Esophagus muscularis mucosa (tissue), 4 donors: ENCODE results near the gene KYNU. TPM values are rescaled to one million over a fixed set of nuclear protein-coding genes. Genes with fewer than 3 reads are reported as not detected.

ENCODE experiments used
- DNase-seq: peaks from one replicate; pipeline ENCODE4 v3.0.0-alpha.2; 2017; ENCODE audit errors: extremely low spot score
- H3K27ac ChIP-seq, 4 donors: fragments of 200-600 bp; sonication (generic); replicated peaks in 1 of 4; 1 replicate in 3 of 4; 2 replicates in 1 of 4; pipeline ENCODE4 v1.5.1; 2016 to 2019; ENCODE audit warnings: mild to moderate bottlenecking in 1 of 4
- H3K27me3 ChIP-seq, 4 donors: fragments of 200-600 bp; sonication (generic); one replicate each; pipeline versions ENCODE4 v1.5.1 to v1.6.0; 2016 to 2019
- H3K36me3 ChIP-seq, 4 donors: fragments of 200-600 bp; sonication (generic); one replicate each; pipeline ENCODE4 v1.5.1; 2016 to 2019
- H3K4me1 ChIP-seq, 4 donors: fragments of 200-600 bp; sonication (generic); one replicate each; pipeline ENCODE4 v1.5.1; 2016 to 2019
- H3K4me3 ChIP-seq, 4 donors: fragments of 200-600 bp; sonication (generic); 1 replicate in 2 of 4; 2 replicates in 2 of 4; pipeline ENCODE4 v1.5.1; 2016 to 2019; ENCODE audit warnings: mild to moderate bottlenecking in 4 of 4, moderate library complexity in 1 of 4
- H3K9me3 ChIP-seq, 4 donors: fragments of 200-600 bp; sonication (generic); 1 replicate in 3 of 4; 2 replicates in 1 of 4; pipeline ENCODE4 v1.5.1; 2016 to 2019
- EP300 ChIP-seq: sonication (generic); formaldehyde crosslinking; IDR thresholded peaks from one replicate; pipeline ENCODE4 v1.6.1; 2017; ENCODE audit warnings: antibody characterized with exemption
- POLR2A ChIP-seq: fragments of 450-650 bp; IDR thresholded peaks from one replicate; pipeline ENCODE4 v1.6.1; 2017; ENCODE audit warnings: antibody characterized with exemption, moderate library complexity, mild to moderate bottlenecking, low read depth
- POLR2AphosphoS5 ChIP-seq, 2 donors: sonication (generic); formaldehyde crosslinking; IDR thresholded peaks; one replicate each; pipeline ENCODE4 v1.6.1; 2017; ENCODE audit warnings: antibody characterized with exemption in 2 of 2
- WGBS: methylation state at CpG from one replicate; pipeline ENCODE4 v1.1.5; 2018; 5-methylcytosine and 5-hydroxymethylcytosine counted together
- intact Hi-C: fragments of 100-400 bp; cut with DNase I; formaldehyde crosslinking; loops from one replicate; pipeline ENCODE4 v1.15.1; 2023
- total RNA-seq, 4 donors: library from RNA; depleted of rRNA; stranded (reverse); fragments of >200 nt; gene quantifications; one replicate each; pipeline versions ENCODE4 v1.1.0 to v1.2.1, GENCODE V29; 2016
- TF ChIP-seq, protein P1 (sequence below), 3 experiments: fragments of 200-600 bp in 2 of 3; fragments of 450-650 bp in 1 of 3; sonication (generic) in 2 of 3; IDR thresholded peaks; one replicate each; pipeline ENCODE4 v1.5.1; 2017 to 2019; ENCODE audit warnings: antibody characterized with exemption in 3 of 3, mild to moderate bottlenecking in 2 of 3, moderate library complexity in 1 of 3

The KYNU gene
- total RNA-seq, 4 donors from 2014 or later = 1.2 to 9.4 (median 3.9) TPM

DNA sequence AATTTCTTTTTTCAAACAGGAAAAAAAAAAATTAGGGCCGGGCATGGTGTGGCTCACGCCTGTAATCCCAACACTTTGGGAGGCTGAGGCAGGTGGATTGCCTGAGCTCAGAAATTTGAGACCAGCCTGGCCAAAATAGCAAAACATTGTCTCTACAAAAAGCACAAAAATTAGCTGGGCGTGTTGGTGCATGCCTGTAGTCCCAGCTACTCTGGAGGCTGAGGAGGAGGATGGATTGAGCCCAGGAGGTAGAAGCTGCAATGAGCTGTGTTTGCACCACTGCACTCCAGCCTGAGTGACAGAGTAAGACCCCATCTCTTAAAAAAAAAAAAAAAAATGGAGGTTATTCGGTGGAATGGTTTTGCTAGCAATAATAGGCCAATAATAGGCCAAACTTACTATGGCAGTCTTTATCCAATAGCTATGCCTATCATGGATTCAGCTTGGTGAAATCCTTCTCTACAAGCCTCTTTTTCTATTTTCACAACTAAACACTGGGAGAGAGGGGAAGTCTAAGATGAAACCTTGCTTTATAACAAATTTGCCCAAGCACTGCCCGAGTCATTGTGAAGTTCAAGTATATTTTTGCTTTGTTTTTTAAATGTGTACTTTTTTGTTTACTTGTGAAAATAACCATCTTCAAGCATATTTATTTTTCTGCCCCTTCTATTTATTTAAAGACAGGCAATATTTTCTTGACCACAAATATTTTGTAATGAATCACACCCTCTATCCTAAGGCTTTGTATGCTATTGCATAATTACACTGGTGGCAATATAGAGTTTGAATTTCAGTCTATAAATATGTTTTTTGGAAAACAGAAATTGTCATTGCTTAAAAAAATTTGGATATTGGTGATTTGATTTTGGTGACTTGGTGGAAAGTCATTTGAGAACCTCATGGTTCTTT lies 20.0 kb upstream of the KYNU start:
- Histone ChIP-seq H3K27me3 (no peaks in the 10 kb centered on the region), H3K27ac (no peak overlapping the region), H3K4me3 (no peak overlapping the region), H3K9me3 (no peaks in the 10 kb centered on the region), H3K36me3 (no peaks in the 10 kb centered on the region), H3K4me1 (no peaks in the 10 kb centered on the region)
- no peak for DNase-seq
- no peak for TF ChIP-seq POLR2A
- TF ChIP-seq, protein P1, sequence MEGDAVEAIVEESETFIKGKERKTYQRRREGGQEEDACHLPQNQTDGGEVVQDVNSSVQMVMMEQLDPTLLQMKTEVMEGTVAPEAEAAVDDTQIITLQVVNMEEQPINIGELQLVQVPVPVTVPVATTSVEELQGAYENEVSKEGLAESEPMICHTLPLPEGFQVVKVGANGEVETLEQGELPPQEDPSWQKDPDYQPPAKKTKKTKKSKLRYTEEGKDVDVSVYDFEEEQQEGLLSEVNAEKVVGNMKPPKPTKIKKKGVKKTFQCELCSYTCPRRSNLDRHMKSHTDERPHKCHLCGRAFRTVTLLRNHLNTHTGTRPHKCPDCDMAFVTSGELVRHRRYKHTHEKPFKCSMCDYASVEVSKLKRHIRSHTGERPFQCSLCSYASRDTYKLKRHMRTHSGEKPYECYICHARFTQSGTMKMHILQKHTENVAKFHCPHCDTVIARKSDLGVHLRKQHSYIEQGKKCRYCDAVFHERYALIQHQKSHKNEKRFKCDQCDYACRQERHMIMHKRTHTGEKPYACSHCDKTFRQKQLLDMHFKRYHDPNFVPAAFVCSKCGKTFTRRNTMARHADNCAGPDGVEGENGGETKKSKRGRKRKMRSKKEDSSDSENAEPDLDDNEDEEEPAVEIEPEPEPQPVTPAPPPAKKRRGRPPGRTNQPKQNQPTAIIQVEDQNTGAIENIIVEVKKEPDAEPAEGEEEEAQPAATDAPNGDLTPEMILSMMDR (IDR thresholded peaks at IDR 0.05) = no peak
- no peak for TF ChIP-seq EP300
- no peak for TF ChIP-seq POLR2AphosphoS5 (IDR thresholded peaks at IDR 0.05)
- WGBS = 82% methylated on average over 5 of the region's 5 CpGs
- intact Hi-C loops = no loop called here

DNA sequence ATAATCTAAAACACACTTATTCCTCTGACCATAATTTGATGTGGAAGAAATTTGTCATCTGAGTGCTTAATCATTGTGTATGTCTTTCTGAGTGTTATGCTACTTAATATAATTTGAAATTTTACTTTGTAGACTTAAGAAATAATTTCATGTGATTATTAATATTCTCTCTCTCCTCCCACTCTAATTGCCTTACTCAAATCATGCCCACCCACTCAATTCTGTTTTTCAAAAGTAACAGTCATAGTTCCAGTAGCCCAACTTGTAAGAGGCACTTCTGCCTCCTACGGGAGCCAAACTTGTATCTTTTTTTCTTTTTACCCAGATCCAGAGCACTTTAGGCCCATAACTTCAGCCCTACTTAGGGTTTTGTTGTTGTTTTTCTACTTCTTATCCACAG lies 18.5 kb upstream of the KYNU start:
- intact Hi-C loops = no loop called here
- TF ChIP-seq, protein P1 (IDR thresholded peaks at IDR 0.05) = no peak
- no peak for TF ChIP-seq EP300
- no peak for TF ChIP-seq POLR2AphosphoS5 (IDR thresholded peaks at IDR 0.05)
- no peak for TF ChIP-seq POLR2A
- Histone ChIP-seq H3K27ac (no peak overlapping the region), H3K4me3 (no peak overlapping the region), H3K9me3 (no peaks in the 10 kb centered on the region), H3K36me3 (no peaks in the 10 kb centered on the region), H3K4me1 (no peaks in the 10 kb centered on the region), H3K27me3 (no peaks in the 10 kb centered on the region)
- 83% methylated on average over 1 of the region's 1 CpG for WGBS
- no peak for DNase-seq

DNA sequence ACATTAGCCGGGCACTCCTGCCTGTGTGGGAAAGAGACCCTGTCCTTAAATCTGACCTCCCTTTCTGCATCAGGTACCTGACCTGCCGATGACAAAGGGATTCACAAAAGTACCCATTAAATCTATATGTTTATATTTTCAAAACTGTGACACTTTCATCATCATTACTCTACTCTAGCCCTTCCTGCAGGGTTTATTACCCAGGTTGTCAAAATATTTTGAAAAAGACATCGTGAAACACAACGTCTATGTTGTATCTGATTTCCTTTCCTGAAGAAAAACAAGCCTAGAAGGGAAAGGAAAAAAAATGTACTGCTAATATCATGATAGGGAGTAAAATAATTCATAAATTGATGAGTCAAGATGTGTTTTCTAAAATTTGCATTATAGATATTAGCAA lies 15.2 kb upstream of the KYNU start:
- WGBS = 55% methylated on average over 4 of the region's 4 CpGs
- no peak for DNase-seq
- Histone ChIP-seq H3K27me3 (no peaks in the 10 kb centered on the region), H3K36me3 (no peaks in the 10 kb centered on the region), H3K4me3 (no peak overlapping the region), H3K9me3 (no peaks in the 10 kb centered on the region), H3K4me1 (no peaks in the 10 kb centered on the region), H3K27ac (no peak overlapping the region)
- intact Hi-C loops = no loop called here
- TF ChIP-seq POLR2AphosphoS5 (IDR thresholded peaks at IDR 0.05) (no peak), POLR2A (no peak), EP300 (no peak)
- TF ChIP-seq, protein P1 (IDR thresholded peaks at IDR 0.05) = no peak

DNA sequence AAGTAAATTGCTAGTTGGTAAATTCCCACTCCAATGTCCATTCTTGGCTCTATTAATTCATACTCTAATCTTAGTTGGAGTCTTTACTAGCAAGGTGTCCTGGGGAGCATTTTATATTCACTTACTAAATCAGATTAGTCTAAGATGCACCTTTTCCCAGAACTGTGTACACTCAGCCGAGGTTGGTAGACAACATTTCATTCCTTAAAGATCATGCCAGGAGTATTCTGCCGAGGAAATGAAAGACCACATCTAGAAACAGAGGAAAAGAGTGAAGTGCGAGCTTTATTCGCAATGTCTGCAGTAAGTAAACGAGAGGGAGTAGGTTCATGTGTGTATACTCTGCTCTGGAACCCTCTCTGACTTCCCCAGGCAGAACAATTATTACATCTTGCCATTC lies 14.6 kb upstream of the KYNU start:
- H3K4me3 ChIP-seq = no peak overlapping the region
- DNase-seq = no peak
- 78% methylated on average over 5 of the region's 5 CpGs for WGBS
- intact Hi-C loops = no loop called here
- no peaks in the 10 kb centered on the region for H3K4me1 ChIP-seq
- no peaks in the 10 kb centered on the region for H3K9me3 ChIP-seq
- no peaks in the 10 kb centered on the region for H3K36me3 ChIP-seq
- TF ChIP-seq, protein P1 (IDR thresholded peaks at IDR 0.05) = no peak
- TF ChIP-seq POLR2AphosphoS5 (IDR thresholded peaks at IDR 0.05) = no peak
- H3K27me3 ChIP-seq = no peaks in the 10 kb centered on the region
- no peak overlapping the region for H3K27ac ChIP-seq
